Measurements from ENCODE around the gene RPL22.

GRCh38 chr1:6152181-6152580, 47.2 kb downstream of the RPL22 start:
- TF ChIP-seq CTCF (IDR thresholded peaks at IDR 0.05) = no peak
- TF ChIP-seq EP300 (IDR thresholded peaks at IDR 0.05) = no peak
- TF ChIP-seq POLR2A (IDR thresholded peaks at IDR 0.05) = no peak

Data from tibial nerve (tissue), 4 donors.